PC-9 (cell line): ENCODE results near the gene ERC1. TPM values are rescaled to one million over a fixed set of nuclear protein-coding genes. Genes with fewer than 3 reads are reported as not detected.

Source experiments
- BruUV-seq: library from RNA; stranded (reverse); fragments of 400-500 nt; replicated peaks from 2 replicates; lab custom pipeline; 2021; lab: Mats Ljungman, UMichigan
- CTCF ChIA-PET: fragments of 300-600 bp; sonication (Branson Sonifier 250); formaldehyde crosslinking; loops from one replicate; lab custom pipeline; 2022; ENCODE audit warnings: antibody characterized with exemption; lab: Charles Lee
- POLR2A ChIA-PET: fragments of 300-600 bp; sonication (Branson Sonifier 250); formaldehyde crosslinking; loops from one replicate; lab custom pipeline; 2022; ENCODE audit warnings: antibody characterized with exemption; ENCODE audit not compliant: unreplicated experiment; lab: Charles Lee
- DNase-seq, 2 experiments: peaks; one replicate each; pipeline versions ENCODE4 v3.0.0 to v3.0.0-alpha.2; 2015 to 2022; ENCODE audit warnings: mixed read lengths in 1 of 2
- H2AFZ ChIP-seq: fragments of 200-600 bp; sonication (generic); 2 replicates; pipeline ENCODE4 v1.8.1; 2017; ENCODE audit warnings: antibody characterized with exemption
- H3F3A ChIP-seq: fragments of 200-600 bp; sonication (generic); 2 replicates; pipeline ENCODE4 v1.8.1; 2017; ENCODE audit warnings: antibody characterized with exemption, mild to moderate bottlenecking, low read depth; ENCODE audit not compliant: insufficient read depth
- H3K27ac ChIP-seq: fragments of 200-600 bp; sonication (generic); 2 replicates; pipeline ENCODE4 v1.6.1; 2016; ENCODE audit warnings: mixed run types
- H3K27me3 ChIP-seq: fragments of 200-600 bp; sonication (generic); 2 replicates; pipeline ENCODE4 v1.6.1; 2016; ENCODE audit warnings: low read depth, mixed run types; ENCODE audit not compliant: insufficient read depth
- H3K36me3 ChIP-seq: fragments of 200-600 bp; sonication (generic); 2 replicates; pipeline ENCODE4 v1.6.1; 2016; ENCODE audit warnings: low read depth, mixed run types
- H3K4me1 ChIP-seq: fragments of 200-600 bp; sonication (generic); replicated peaks from 2 replicates; pipeline ENCODE4 v1.6.1; 2016; ENCODE audit warnings: mixed run types; ENCODE audit not compliant: insufficient read depth
- H3K4me2 ChIP-seq: fragments of 200-600 bp; sonication (generic); 2 replicates; pipeline ENCODE4 v1.6.1; 2017; ENCODE audit warnings: mixed run types
- H3K4me3 ChIP-seq: fragments of 200-600 bp; sonication (generic); 2 replicates; pipeline ENCODE4 v1.6.1; 2016; ENCODE audit warnings: mixed run types
- H3K79me2 ChIP-seq: fragments of 200-600 bp; sonication (generic); 2 replicates; pipeline ENCODE4 v1.6.1; 2017; ENCODE audit warnings: low read depth, mixed run types
- H3K9me2 ChIP-seq: fragments of 200-600 bp; sonication (generic); 2 replicates; pipeline ENCODE4 v1.8.1; 2017; ENCODE audit warnings: mild to moderate bottlenecking; ENCODE audit not compliant: insufficient read depth
- H3K9me3 ChIP-seq: fragments of 200-600 bp; sonication (generic); 2 replicates; pipeline ENCODE4 v1.8.1; 2016; ENCODE audit warnings: low read depth; ENCODE audit not compliant: insufficient read depth
- H4K20me1 ChIP-seq: fragments of 200-600 bp; sonication (generic); 2 replicates; pipeline ENCODE4 v1.8.1; 2017; ENCODE audit not compliant: insufficient read depth
- CTCF ChIP-seq: fragments of 200-600 bp; sonication (generic); conservative IDR thresholded peaks from 2 replicates; pipeline ENCODE4 v1.6.1; 2017; ENCODE audit warnings: mixed run types, antibody characterized with exemption, mild to moderate bottlenecking, moderate library complexity
- EZH2 ChIP-seq: fragments of 200-600 bp; sonication (generic); IDR thresholded peaks from 2 replicates; pipeline ENCODE4 v1.8.0; 2017; ENCODE audit warnings: antibody characterized with exemption, low read depth
- intact Hi-C: fragments of 100-400 bp; cut with micrococcal nuclease; formaldehyde crosslinking; loops from one replicate; pipeline ENCODE4 v1.10.0; 2022; ENCODE audit not compliant: unreplicated experiment
- total RNA-seq: library from RNA; stranded (reverse); gene quantifications from 2 replicates; pipeline ENCODE4 v1.2.3, GENCODE V29; 2021

The ERC1 gene
- total RNA-seq, 1 experiment from 2014 or later, result 52.0 TPM

- H2AFZ ChIP-seq, result no peak overlapping the region
- CTCF ChIA-PET, result no interaction called here
- DNase-seq, result no peak
- no peaks in the 10 kb centered on the region for H3K4me1 ChIP-seq
- intact Hi-C loops, result no loop called here
- peaks cover 5% of the 10 kb centered on the region; the same call in 1 of the 2 replicates for H3K79me2 ChIP-seq
- POLR2A ChIA-PET, result no interaction called here
- no TSS peak for BruUV-seq
- no peaks in the 10 kb centered on the region for H3K9me2 ChIP-seq
- peaks cover 18% of the 10 kb centered on the region; the same call in 1 of the 2 replicates for H3K9me3 ChIP-seq
- H3K4me2 ChIP-seq, result no peak overlapping the region
- TF ChIP-seq EZH2 (no peak), CTCF (no peak)
- H3K27ac ChIP-seq, result no peak overlapping the region
- H3K27me3 ChIP-seq, result no peaks in the 10 kb centered on the region
- H4K20me1 ChIP-seq, result no peaks in the 10 kb centered on the region; the same call in 1 of the 2 replicates
- no peak overlapping the region for H3K4me3 ChIP-seq
- no peaks in the 10 kb centered on the region for H3F3A ChIP-seq
- H3K36me3 ChIP-seq, result no peaks in the 10 kb centered on the region
Observed at GRCh38 chr12:1065629-1066028, 74.6 kb downstream of the ERC1 start.

- intact Hi-C loops, result no loop called here
- H3K36me3 ChIP-seq, result no peaks in the 10 kb centered on the region
- no peak overlapping the region for H3K4me2 ChIP-seq
- no peak for DNase-seq
- H3K9me3 ChIP-seq, result no peaks in the 10 kb centered on the region
- H3K79me2 ChIP-seq, result peaks cover 10% of the 10 kb centered on the region; the same call in 1 of the 2 replicates
- H4K20me1 ChIP-seq, result no peaks in the 10 kb centered on the region; the same call in 1 of the 2 replicates
- ChIA-PET CTCF (no interaction called here), POLR2A (no interaction called here)
- BruUV-seq, result no TSS peak
- H3F3A ChIP-seq, result 0 out of 2 replicates have a peak, but pooled peaks cover 4% of the 10 kb centered on the region
- H3K27ac ChIP-seq, result no peak overlapping the region
- H3K27me3 ChIP-seq, result no peaks in the 10 kb centered on the region
- no peaks in the 10 kb centered on the region for H3K9me2 ChIP-seq
- TF ChIP-seq EZH2 (no peak), CTCF (no peak)
- no peak overlapping the region for H2AFZ ChIP-seq
- H3K4me3 ChIP-seq, result no peak overlapping the region
- H3K4me1 ChIP-seq, result no peaks in the 10 kb centered on the region
Observed at GRCh38 chr12:1069846-1070245, 78.8 kb downstream of the ERC1 start.

- DNase-seq, result no peak
- H3K9me2 ChIP-seq, result no peaks in the 10 kb centered on the region
- H3K27ac ChIP-seq, result no peak overlapping the region
- H3K4me3 ChIP-seq, result no peak overlapping the region
- BruUV-seq, result no TSS peak
- no peaks in the 10 kb centered on the region for H3K9me3 ChIP-seq
- peaks cover 10% of the 10 kb centered on the region; the same call in 1 of the 2 replicates for H3K79me2 ChIP-seq
- no peaks in the 10 kb centered on the region for H3K27me3 ChIP-seq
- CTCF ChIA-PET, result no interaction called here
- intact Hi-C loops, result no loop called here
- H3F3A ChIP-seq, result 0 out of 2 replicates have a peak, but pooled peaks cover 4% of the 10 kb centered on the region
- H3K4me1 ChIP-seq, result no peaks in the 10 kb centered on the region
- no peak overlapping the region for H2AFZ ChIP-seq
- TF ChIP-seq EZH2 (no peak), CTCF (no peak)
- H3K4me2 ChIP-seq, result no peak overlapping the region
- H3K36me3 ChIP-seq, result no peaks in the 10 kb centered on the region
- no peaks in the 10 kb centered on the region; the same call in 1 of the 2 replicates for H4K20me1 ChIP-seq
- POLR2A ChIA-PET, result no interaction called here
Observed at GRCh38 chr12:1071182-1071581, 80.2 kb downstream of the ERC1 start.
